HCT116 (cell line): Measurements from ENCODE around the gene LPAR1.

Experiments used
- CBX3 ChIP-seq: IDR thresholded peaks from 2 replicates; pipeline ENCODE4 v1.6.1; 2012; ENCODE audit warnings: low read depth
- CEBPB ChIP-seq: IDR thresholded peaks from 2 replicates; pipeline ENCODE4 v1.6.1; 2012; ENCODE audit warnings: low read depth
- EZH2 ChIP-seq: fragments of 200-600 bp; sonication (generic); IDR thresholded peaks from 2 replicates; pipeline ENCODE4 v1.6.1; 2017; ENCODE audit warnings: antibody characterized with exemption, mixed run types
- EZH2phosphoT487 ChIP-seq: fragments of 200-600 bp; IDR thresholded peaks from 2 replicates; pipeline ENCODE4 v1.6.1; 2018; ENCODE audit warnings: antibody characterized with exemption, borderline replicate concordance
- POLR2A ChIP-seq: IDR thresholded peaks from 2 replicates; pipeline ENCODE4 v1.7.0; 2011; ENCODE audit warnings: borderline replicate concordance; ENCODE audit not compliant: insufficient read depth, insufficient read length; ENCODE audit errors: extremely low read depth
- SP1 ChIP-seq: IDR thresholded peaks from 2 replicates; pipeline ENCODE4 v1.6.1; 2012; ENCODE audit warnings: low read depth
- TCF7L2 ChIP-seq: IDR thresholded peaks from 2 replicates; pipeline ENCODE4 v1.7.0; 2011; ENCODE audit warnings: borderline replicate concordance, inconsistent platforms; ENCODE audit not compliant: insufficient read depth, insufficient read length; ENCODE audit errors: extremely low read depth
- YY1 ChIP-seq: IDR thresholded peaks from 2 replicates; pipeline ENCODE4 v1.6.1; 2011; ENCODE audit warnings: low read length, low read depth, moderate library complexity, mild to moderate bottlenecking; ENCODE audit not compliant: insufficient replicate concordance; ENCODE audit errors: extremely low read depth
- TF ChIP-seq, protein P1 (sequence below): IDR thresholded peaks from 2 replicates; pipeline ENCODE4 v1.6.1; 2012; ENCODE audit warnings: low read depth
- TF ChIP-seq, protein P2 (sequence below), 3 experiments: fragments of 200-600 bp in 1 of 3; sonication (generic) in 1 of 3; IDR thresholded peaks in 2 of 3; conservative IDR thresholded peaks in 1 of 3; 2 replicates each; pipeline ENCODE4 v1.5.1; 2012 to 2017; ENCODE audit warnings: low read depth in 2 of 3, low read length in 2 of 3, antibody characterized with exemption in 1 of 3, borderline replicate concordance in 1 of 3, control low read depth in 1 of 3, mild to moderate bottlenecking in 1 of 3, mixed read lengths in 1 of 3, mixed run types in 1 of 3, moderate library complexity in 1 of 3; ENCODE audit not compliant: insufficient read depth in 1 of 3
- TF ChIP-seq, protein P3 (sequence below): IDR thresholded peaks from 2 replicates; pipeline ENCODE4 v1.6.1; 2012
- TF ChIP-seq, protein P4 (sequence below): IDR thresholded peaks from 2 replicates; pipeline ENCODE4 v1.6.1; 2012

DNA sequence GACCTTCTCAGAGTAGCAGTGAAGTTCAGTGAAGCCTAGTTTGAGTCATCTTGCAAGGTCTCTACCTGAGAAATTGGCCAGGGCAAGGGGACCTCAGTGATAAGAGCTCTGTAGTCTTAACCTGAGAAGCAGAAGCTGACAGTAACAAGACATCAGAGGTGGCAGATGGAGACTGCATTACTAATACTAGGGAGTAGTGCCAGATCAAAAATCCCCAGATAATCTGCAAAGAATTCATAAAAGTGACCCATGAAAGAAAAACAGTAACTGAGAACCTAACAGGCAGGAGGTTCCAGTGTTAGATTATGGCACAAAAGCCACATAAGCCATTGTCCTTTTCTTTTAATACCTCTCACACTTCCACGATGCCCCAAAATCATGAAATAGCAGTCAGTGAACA is 194.1 kb downstream of the LPAR1 start:
- TF ChIP-seq CEBPB = no peak
- TF ChIP-seq, protein P1, sequence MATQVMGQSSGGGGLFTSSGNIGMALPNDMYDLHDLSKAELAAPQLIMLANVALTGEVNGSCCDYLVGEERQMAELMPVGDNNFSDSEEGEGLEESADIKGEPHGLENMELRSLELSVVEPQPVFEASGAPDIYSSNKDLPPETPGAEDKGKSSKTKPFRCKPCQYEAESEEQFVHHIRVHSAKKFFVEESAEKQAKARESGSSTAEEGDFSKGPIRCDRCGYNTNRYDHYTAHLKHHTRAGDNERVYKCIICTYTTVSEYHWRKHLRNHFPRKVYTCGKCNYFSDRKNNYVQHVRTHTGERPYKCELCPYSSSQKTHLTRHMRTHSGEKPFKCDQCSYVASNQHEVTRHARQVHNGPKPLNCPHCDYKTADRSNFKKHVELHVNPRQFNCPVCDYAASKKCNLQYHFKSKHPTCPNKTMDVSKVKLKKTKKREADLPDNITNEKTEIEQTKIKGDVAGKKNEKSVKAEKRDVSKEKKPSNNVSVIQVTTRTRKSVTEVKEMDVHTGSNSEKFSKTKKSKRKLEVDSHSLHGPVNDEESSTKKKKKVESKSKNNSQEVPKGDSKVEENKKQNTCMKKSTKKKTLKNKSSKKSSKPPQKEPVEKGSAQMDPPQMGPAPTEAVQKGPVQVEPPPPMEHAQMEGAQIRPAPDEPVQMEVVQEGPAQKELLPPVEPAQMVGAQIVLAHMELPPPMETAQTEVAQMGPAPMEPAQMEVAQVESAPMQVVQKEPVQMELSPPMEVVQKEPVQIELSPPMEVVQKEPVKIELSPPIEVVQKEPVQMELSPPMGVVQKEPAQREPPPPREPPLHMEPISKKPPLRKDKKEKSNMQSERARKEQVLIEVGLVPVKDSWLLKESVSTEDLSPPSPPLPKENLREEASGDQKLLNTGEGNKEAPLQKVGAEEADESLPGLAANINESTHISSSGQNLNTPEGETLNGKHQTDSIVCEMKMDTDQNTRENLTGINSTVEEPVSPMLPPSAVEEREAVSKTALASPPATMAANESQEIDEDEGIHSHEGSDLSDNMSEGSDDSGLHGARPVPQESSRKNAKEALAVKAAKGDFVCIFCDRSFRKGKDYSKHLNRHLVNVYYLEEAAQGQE = no peak
- TF ChIP-seq, protein P2, sequence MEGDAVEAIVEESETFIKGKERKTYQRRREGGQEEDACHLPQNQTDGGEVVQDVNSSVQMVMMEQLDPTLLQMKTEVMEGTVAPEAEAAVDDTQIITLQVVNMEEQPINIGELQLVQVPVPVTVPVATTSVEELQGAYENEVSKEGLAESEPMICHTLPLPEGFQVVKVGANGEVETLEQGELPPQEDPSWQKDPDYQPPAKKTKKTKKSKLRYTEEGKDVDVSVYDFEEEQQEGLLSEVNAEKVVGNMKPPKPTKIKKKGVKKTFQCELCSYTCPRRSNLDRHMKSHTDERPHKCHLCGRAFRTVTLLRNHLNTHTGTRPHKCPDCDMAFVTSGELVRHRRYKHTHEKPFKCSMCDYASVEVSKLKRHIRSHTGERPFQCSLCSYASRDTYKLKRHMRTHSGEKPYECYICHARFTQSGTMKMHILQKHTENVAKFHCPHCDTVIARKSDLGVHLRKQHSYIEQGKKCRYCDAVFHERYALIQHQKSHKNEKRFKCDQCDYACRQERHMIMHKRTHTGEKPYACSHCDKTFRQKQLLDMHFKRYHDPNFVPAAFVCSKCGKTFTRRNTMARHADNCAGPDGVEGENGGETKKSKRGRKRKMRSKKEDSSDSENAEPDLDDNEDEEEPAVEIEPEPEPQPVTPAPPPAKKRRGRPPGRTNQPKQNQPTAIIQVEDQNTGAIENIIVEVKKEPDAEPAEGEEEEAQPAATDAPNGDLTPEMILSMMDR (IDR thresholded peaks at IDR 0.05 in 2 of 3, conservative IDR thresholded peaks at IDR 0.05 in 1 of 3; ENCODE audit: borderline replicate concordance in 1 of 3, insufficient read depth in 1 of 3, low read depth in 2 of 3, low read length in 2 of 3) = no peak
- TF ChIP-seq, protein P3, sequence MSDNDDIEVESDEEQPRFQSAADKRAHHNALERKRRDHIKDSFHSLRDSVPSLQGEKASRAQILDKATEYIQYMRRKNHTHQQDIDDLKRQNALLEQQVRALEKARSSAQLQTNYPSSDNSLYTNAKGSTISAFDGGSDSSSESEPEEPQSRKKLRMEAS = no peak
- TF ChIP-seq POLR2A = no peak
- TF ChIP-seq, protein P4, sequence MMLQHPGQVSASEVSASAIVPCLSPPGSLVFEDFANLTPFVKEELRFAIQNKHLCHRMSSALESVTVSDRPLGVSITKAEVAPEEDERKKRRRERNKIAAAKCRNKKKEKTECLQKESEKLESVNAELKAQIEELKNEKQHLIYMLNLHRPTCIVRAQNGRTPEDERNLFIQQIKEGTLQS = no peak
- no peak for TF ChIP-seq EZH2phosphoT487
- no peak for TF ChIP-seq TCF7L2
- no peak for TF ChIP-seq SP1
- TF ChIP-seq EZH2 = no peak
- no peak for TF ChIP-seq YY1
- TF ChIP-seq CBX3 = no peak
